ENCODE data around the gene SHC2. TPM values are rescaled to one million over a fixed set of nuclear protein-coding genes. Genes with fewer than 3 reads are reported as not detected.
"Not testable (repeated sequence)": the region's sequence is repeated elsewhere in the genome, so short reads cannot be mapped to it uniquely, and the experiment has no call there.

Gene SHC2
- total RNA-seq, 3 donors from 2014 or later = 8.3 to 40.6 (median 21.8) TPM

DNA sequence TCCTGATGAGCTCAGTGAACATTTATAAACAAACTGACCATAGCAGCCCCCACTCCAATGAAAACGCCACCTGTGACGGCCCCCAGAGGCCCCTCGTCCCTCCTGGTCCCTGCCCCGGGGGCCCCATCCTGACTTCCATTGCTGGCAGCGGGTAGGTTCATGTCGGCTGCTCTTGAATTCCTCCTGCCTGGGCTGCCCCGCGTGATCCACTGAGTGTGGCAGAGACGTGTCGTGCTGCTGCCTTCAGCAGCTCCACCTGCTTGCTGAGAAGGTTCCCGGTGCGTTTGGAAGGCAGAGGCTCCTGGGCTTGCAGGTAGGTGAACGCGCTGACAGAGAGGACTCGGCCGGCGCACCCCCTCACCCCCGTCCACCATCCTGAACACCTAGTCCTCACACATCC, 63.5 kb downstream of the SHC2 start:
- Histone ChIP-seq H3K9me3 (no peaks in the 10 kb centered on the region), H3K4me3 (no peak overlapping the region), H3K27ac (no peak overlapping the region), H3K36me3 (no peaks in the 10 kb centered on the region), H3K4me1 (no peaks in the 10 kb centered on the region), H3K27me3 (peaks cover 4 to 21% of the 10 kb centered on the region in 2 donors)
- DNase-seq (ENCODE audit: low spot score in 2 of 2) = no peak
- intact Hi-C loops (cut with DNase I; ENCODE audit: low total_unique reads) = no loop called here
- TF ChIP-seq POLR2AphosphoS5 (IDR thresholded peaks at IDR 0.05) (no peak), POLR2A (IDR thresholded peaks at IDR 0.05) (no peak)
- TF ChIP-seq, protein P1, sequence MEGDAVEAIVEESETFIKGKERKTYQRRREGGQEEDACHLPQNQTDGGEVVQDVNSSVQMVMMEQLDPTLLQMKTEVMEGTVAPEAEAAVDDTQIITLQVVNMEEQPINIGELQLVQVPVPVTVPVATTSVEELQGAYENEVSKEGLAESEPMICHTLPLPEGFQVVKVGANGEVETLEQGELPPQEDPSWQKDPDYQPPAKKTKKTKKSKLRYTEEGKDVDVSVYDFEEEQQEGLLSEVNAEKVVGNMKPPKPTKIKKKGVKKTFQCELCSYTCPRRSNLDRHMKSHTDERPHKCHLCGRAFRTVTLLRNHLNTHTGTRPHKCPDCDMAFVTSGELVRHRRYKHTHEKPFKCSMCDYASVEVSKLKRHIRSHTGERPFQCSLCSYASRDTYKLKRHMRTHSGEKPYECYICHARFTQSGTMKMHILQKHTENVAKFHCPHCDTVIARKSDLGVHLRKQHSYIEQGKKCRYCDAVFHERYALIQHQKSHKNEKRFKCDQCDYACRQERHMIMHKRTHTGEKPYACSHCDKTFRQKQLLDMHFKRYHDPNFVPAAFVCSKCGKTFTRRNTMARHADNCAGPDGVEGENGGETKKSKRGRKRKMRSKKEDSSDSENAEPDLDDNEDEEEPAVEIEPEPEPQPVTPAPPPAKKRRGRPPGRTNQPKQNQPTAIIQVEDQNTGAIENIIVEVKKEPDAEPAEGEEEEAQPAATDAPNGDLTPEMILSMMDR (IDR thresholded peaks at IDR 0.05) = no peak

DNA sequence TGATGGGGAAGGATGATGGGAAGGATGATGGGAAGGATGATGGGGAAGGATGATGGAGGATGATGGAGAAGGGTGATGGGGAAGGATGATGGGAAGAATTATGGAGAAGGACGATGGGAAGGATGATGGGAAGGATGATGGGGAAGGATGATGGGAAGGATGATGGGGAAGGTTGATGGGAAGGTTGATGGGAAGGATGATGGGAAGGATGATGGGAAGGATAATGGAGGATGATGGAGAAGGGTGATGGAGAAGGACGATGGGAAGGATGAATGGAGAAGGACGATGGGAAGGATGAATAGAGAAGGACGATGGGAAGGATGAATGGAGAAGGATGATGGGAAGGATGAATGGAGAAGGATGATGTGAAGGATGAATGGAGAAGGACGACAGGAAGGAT, 65.4 kb downstream of the SHC2 start:
- DNase-seq (ENCODE audit: low spot score in 2 of 2) = no peak
- H3K9me3 ChIP-seq = no peaks in the 10 kb centered on the region
- H3K4me3 ChIP-seq = no peak overlapping the region
- intact Hi-C loops (cut with DNase I; ENCODE audit: low total_unique reads) = no loop called here
- H3K27me3 ChIP-seq = peaks cover 0 to 6% of the 10 kb centered on the region in 2 donors
- H3K4me1 ChIP-seq = no peaks in the 10 kb centered on the region
- no peak for TF ChIP-seq POLR2AphosphoS5 (IDR thresholded peaks at IDR 0.05)
- TF ChIP-seq, protein P1 (IDR thresholded peaks at IDR 0.05) = no peak
- TF ChIP-seq POLR2A (IDR thresholded peaks at IDR 0.05) = no peak
- no peak overlapping the region for H3K27ac ChIP-seq
- H3K36me3 ChIP-seq = no peaks in the 10 kb centered on the region

DNA sequence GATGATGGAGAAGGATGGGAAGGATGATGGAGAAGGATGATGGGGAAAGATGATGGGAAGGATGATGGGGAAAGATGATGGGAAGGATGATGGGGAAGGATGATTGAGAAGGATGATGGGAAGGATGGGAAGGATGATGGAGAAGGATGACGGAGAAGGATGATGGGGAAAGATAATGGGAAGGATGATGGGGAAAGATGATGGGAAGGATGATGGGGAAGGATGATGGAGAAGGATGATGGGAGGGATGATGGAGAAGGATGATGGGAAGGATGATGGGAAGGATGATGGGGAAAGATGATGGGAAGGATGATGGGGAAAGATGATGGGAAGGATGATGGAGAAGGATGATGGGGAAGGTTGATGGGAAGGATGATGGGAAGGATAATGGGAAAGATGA, 66.0 kb downstream of the SHC2 start:
- H3K4me1 ChIP-seq; H3K9me3 ChIP-seq; intact Hi-C loops (cut with DNase I; ENCODE audit: low total_unique reads): not testable (repeated sequence)

DNA sequence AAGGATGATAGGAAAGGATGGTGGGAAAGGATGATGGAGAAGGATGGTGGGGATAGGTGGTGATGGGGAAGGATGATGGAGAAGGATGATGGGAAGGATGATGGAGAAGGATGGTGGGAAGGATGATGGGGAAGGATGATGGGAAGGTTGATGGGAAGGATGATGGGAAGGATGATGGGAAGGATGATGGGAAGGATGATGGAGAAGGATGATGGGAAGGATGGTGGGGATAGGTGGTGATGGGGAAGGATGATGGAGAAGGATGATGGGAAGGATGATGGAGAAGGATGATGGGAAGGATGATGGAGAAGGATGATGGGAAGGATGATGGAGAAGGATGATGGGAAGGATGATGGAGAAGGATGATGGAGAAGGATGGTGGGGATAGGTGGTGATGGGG, 67.3 kb downstream of the SHC2 start:
- H3K4me1 ChIP-seq; H3K27ac ChIP-seq; DNase-seq (ENCODE audit: low spot score in 2 of 2); intact Hi-C loops (cut with DNase I; ENCODE audit: low total_unique reads); H3K36me3 ChIP-seq; H3K4me3 ChIP-seq; H3K9me3 ChIP-seq: not testable (repeated sequence)
- H3K27me3 ChIP-seq = peaks cover 0 to 15% of the 10 kb centered on the region in 2 donors

More for the DNA sequence above, 66.0 kb downstream of the SHC2 start:
- H3K27me3 ChIP-seq; H3K27ac ChIP-seq; H3K36me3 ChIP-seq; H3K4me3 ChIP-seq; DNase-seq (ENCODE audit: low spot score in 2 of 2): not testable (repeated sequence)

DNA sequence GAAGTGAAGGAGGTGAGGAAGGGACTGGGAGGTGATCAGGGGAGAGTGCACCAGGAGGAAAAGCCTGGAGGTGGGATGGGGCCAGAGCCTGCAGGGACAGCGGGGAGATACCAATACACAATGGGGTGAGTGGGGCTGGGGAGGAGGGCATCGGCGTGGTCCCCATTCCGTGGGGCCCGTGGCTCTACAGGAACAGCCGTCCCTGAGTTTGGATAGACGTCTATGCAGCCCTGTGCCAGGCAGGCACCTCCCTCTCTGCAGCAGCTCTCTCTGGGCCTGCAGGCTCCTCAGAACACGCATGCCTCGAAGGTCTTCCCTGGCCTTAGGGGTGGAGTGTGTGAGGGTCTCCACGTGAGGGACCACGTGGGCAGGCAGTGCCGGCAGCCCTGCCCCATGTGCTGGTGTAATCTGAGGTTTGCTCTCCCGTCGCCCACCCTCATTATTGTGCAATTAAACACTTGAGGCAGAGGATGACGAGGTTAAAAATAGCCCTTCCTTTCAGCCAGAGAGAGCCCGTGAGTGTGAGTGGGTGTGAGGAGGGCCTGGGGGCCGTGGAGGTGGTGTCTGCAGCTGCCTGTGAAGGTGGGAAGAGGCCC, 68.4 kb downstream of the SHC2 start:
- H3K4me1 ChIP-seq = no peaks in the 10 kb centered on the region
- no peak overlapping the region for H3K27ac ChIP-seq
- H3K27me3 ChIP-seq = peaks cover 0 to 9% of the 10 kb centered on the region in 2 donors
- TF ChIP-seq POLR2A (IDR thresholded peaks at IDR 0.05) (no peak), POLR2AphosphoS5 (IDR thresholded peaks at IDR 0.05) (no peak)
- TF ChIP-seq, protein P1 (IDR thresholded peaks at IDR 0.05) = no peak
- H3K9me3 ChIP-seq = no peaks in the 10 kb centered on the region
- no peak for DNase-seq (ENCODE audit: low spot score in 2 of 2)
- H3K36me3 ChIP-seq = no peaks in the 10 kb centered on the region
- H3K4me3 ChIP-seq = no peak overlapping the region
- intact Hi-C loops (cut with DNase I; ENCODE audit: low total_unique reads) = no loop called here

DNA sequence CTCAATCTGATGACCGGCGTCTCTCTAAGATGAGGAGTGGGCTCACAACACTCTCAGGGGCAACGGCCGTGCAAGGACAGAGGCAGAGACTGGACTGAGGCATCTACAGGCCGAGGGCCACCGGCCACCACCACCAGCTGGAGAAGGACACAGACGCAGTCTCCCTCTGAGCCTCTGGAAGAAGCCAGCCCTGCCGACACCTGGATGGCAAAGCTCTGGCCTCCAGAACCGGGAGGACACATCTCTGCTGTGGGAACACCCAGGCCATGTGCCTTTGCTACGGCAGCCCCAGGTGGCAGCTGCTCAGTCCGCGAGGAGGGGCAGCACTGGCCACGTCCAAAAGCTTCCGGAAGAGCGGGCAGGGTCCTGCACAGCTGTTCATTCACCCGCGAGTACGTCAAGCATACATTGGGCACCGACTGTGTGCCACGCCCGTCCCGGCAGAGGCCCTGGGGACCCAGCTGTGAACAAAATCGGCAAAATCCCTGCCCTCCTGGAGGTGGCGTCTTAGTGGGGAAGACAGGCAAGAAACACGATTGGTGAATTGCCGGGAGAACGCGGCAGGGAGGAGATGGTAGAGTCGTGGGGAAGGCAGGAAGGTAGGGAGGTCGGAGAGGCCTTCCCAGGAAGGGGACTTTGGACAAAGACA, 69.0 kb downstream of the SHC2 start:
- H3K36me3 ChIP-seq = no peaks in the 10 kb centered on the region
- H3K27me3 ChIP-seq = peaks cover 0 to 9% of the 10 kb centered on the region in 2 donors
- no peaks in the 10 kb centered on the region for H3K9me3 ChIP-seq
- DNase-seq (ENCODE audit: low spot score in 2 of 2) = no peak
- TF ChIP-seq, protein P1 (IDR thresholded peaks at IDR 0.05) = no peak
- no peak for TF ChIP-seq POLR2AphosphoS5 (IDR thresholded peaks at IDR 0.05)
- TF ChIP-seq POLR2A (IDR thresholded peaks at IDR 0.05) = no peak
- intact Hi-C loops (cut with DNase I; ENCODE audit: low total_unique reads) = no loop called here
- H3K4me3 ChIP-seq = no peak overlapping the region
- H3K27ac ChIP-seq = no peak overlapping the region
- H3K4me1 ChIP-seq = no peaks in the 10 kb centered on the region
